Astrocyte (in vitro differentiated cells and primary cell): ENCODE data around the gene PCYT1A. TPM values are rescaled to one million over a fixed set of nuclear protein-coding genes. Genes with fewer than 3 reads are reported as not detected.

Experiments
- DNase-seq: peaks from one replicate; pipeline ENCODE4 v3.0.0-alpha.2; 2010; ENCODE audit warnings: low read depth
- FAIRE-seq: peaks from 2 replicates; lab custom pipeline; 2011; peaks lifted over from hg19 to GRCh38; lab: Jason Lieb, UNC
- H2AFZ ChIP-seq: 2 replicates; pipeline ENCODE4 v1.6.0; 2012; ENCODE audit warnings: low read depth, low read length, inconsistent platforms
- H3K27ac ChIP-seq: 2 replicates; pipeline ENCODE4 v1.5.1; 2011; ENCODE audit warnings: low read depth, low read length, inconsistent platforms
- H3K27me3 ChIP-seq: 2 replicates; pipeline ENCODE4 v1.6.0; 2011; ENCODE audit warnings: low read length, inconsistent platforms; ENCODE audit not compliant: insufficient read depth
- H3K36me3 ChIP-seq: 2 replicates; pipeline ENCODE4 v1.5.1; 2011; ENCODE audit warnings: low read length, inconsistent platforms; ENCODE audit not compliant: insufficient read depth
- H3K4me1 ChIP-seq: 2 replicates; pipeline ENCODE4 v1.5.1; 2011; ENCODE audit warnings: low read length, inconsistent platforms; ENCODE audit not compliant: insufficient read depth
- H3K4me2 ChIP-seq: 2 replicates; pipeline ENCODE4 v1.6.0; 2012; ENCODE audit warnings: low read length, inconsistent platforms
- H3K4me3 ChIP-seq: 2 replicates; pipeline ENCODE4 v1.5.1; 2011; ENCODE audit warnings: low read depth, mild to moderate bottlenecking, low read length, inconsistent platforms; ENCODE audit not compliant: insufficient read depth
- H3K79me2 ChIP-seq: 2 replicates; pipeline ENCODE4 v1.6.0; 2012; ENCODE audit warnings: mild to moderate bottlenecking, low read length, inconsistent platforms; ENCODE audit not compliant: insufficient read depth
- H3K9ac ChIP-seq: 2 replicates; pipeline ENCODE4 v1.6.0; 2012; ENCODE audit warnings: mild to moderate bottlenecking, low read length, inconsistent platforms
- H3K9me3 ChIP-seq: 2 replicates; pipeline ENCODE4 v1.5.1; 2012; ENCODE audit warnings: low read depth, mild to moderate bottlenecking, low read length, inconsistent platforms; ENCODE audit not compliant: insufficient read depth
- H4K20me1 ChIP-seq: 2 replicates; pipeline ENCODE4 v1.6.0; 2012; ENCODE audit warnings: low read length, inconsistent platforms; ENCODE audit not compliant: insufficient read depth
- H3K27ac Mint-ChIP-seq: one replicate; pipeline ENCODE4 v1.8.0; 2021; ENCODE audit warnings: mild to moderate bottlenecking, mixed read lengths; ENCODE audit not compliant: unreplicated experiment
- H3K27me3 Mint-ChIP-seq: one replicate; pipeline ENCODE4 v1.8.0; 2021; ENCODE audit warnings: low read depth, mixed read lengths; ENCODE audit not compliant: unreplicated experiment
- H3K36me3 Mint-ChIP-seq: one replicate; pipeline ENCODE4 v1.8.0; 2021; ENCODE audit warnings: low read depth, mixed read lengths; ENCODE audit not compliant: unreplicated experiment
- H3K4me1 Mint-ChIP-seq: one replicate; pipeline ENCODE4 v1.8.0; 2021; ENCODE audit warnings: low read depth, mixed read lengths; ENCODE audit not compliant: unreplicated experiment
- H3K4me3 Mint-ChIP-seq: one replicate; pipeline ENCODE4 v1.8.0; 2021; ENCODE audit warnings: mild to moderate bottlenecking, moderate library complexity, mixed read lengths; ENCODE audit not compliant: unreplicated experiment
- H3K9me3 Mint-ChIP-seq: one replicate; pipeline ENCODE4 v1.8.0; 2021; ENCODE audit warnings: mild to moderate bottlenecking, mixed read lengths; ENCODE audit not compliant: unreplicated experiment
- CTCF ChIP-seq: IDR thresholded peaks from 2 replicates; pipeline ENCODE4 v1.5.1; 2011; ENCODE audit warnings: low read depth, mild to moderate bottlenecking, inconsistent platforms, low read length, moderate library complexity; ENCODE audit not compliant: insufficient read depth
- EZH2 ChIP-seq: IDR thresholded peaks from 2 replicates; pipeline ENCODE4 v1.6.1; 2012; ENCODE audit warnings: mild to moderate bottlenecking, low read length, inconsistent platforms; ENCODE audit not compliant: insufficient read depth
- total RNA-seq: library from RNA; stranded (reverse); gene quantifications from 2 replicates; pipeline ENCODE4 v1.2.1, GENCODE V29; 2021

Gene PCYT1A
- total RNA-seq, 1 donor from 2014 or later = 92.6 TPM

- FAIRE-seq (no peak), DNase-seq (no peak)
- Histone ChIP-seq H3K4me3 (no peak overlapping the region), H3K4me1 (no peaks in the 10 kb centered on the region), H3K36me3 (no peaks in the 10 kb centered on the region), H3K79me2 (no peaks in the 10 kb centered on the region), H4K20me1 (no peaks in the 10 kb centered on the region), H3K9ac (no peak overlapping the region), H3K4me2 (no peak overlapping the region), H2AFZ (no peak overlapping the region), H3K27ac (no peak overlapping the region), H3K9me3 (no peaks in the 10 kb centered on the region), H3K27me3 (no peaks in the 10 kb centered on the region)
- H3K4me3 Mint-ChIP-seq = no peak overlapping the region
- peaks cover 8% of the 10 kb centered on the region for H3K27me3 Mint-ChIP-seq
- H3K9me3 Mint-ChIP-seq = peaks cover 1% of the 10 kb centered on the region
- TF ChIP-seq EZH2 = no peak
- TF ChIP-seq CTCF = no peak
- peaks cover 2% of the 10 kb centered on the region for H3K4me1 Mint-ChIP-seq
- H3K36me3 Mint-ChIP-seq = peaks cover 2% of the 10 kb centered on the region
- H3K27ac Mint-ChIP-seq = no peak overlapping the region
Observed at GRCh38 chr3:196327405-196327804, 39.9 kb upstream of the PCYT1A start.

GRCh38 chr3:196326936-196327335, 39.4 kb upstream of the PCYT1A start:
- no peaks in the 10 kb centered on the region for H3K36me3 ChIP-seq
- no peaks in the 10 kb centered on the region for H3K4me1 ChIP-seq
- peaks cover 2% of the 10 kb centered on the region for H3K36me3 Mint-ChIP-seq
- no peak overlapping the region for H2AFZ ChIP-seq
- H3K27me3 ChIP-seq = no peaks in the 10 kb centered on the region
- H3K4me3 ChIP-seq = no peak overlapping the region
- H3K4me2 ChIP-seq = no peak overlapping the region
- H3K9ac ChIP-seq = no peak overlapping the region
- H3K4me3 Mint-ChIP-seq = no peak overlapping the region
- no peak for TF ChIP-seq EZH2
- no peak for TF ChIP-seq CTCF
- peaks cover 1% of the 10 kb centered on the region for H3K9me3 Mint-ChIP-seq
- no peak for DNase-seq
- H3K27ac ChIP-seq = no peak overlapping the region
- no peaks in the 10 kb centered on the region for H4K20me1 ChIP-seq
- H3K9me3 ChIP-seq = no peaks in the 10 kb centered on the region
- H3K27ac Mint-ChIP-seq = no peak overlapping the region
- H3K4me1 Mint-ChIP-seq = peaks cover 2% of the 10 kb centered on the region
- no peak for FAIRE-seq
- H3K27me3 Mint-ChIP-seq = peaks cover 8% of the 10 kb centered on the region
- H3K79me2 ChIP-seq = no peaks in the 10 kb centered on the region

GRCh38 chr3:196323691-196324090, 36.2 kb upstream of the PCYT1A start:
- H3K27ac ChIP-seq = no peak overlapping the region
- no peak overlapping the region for H3K4me2 ChIP-seq
- no peaks in the 10 kb centered on the region for H3K4me1 ChIP-seq
- Mint-ChIP-seq H3K9me3 (peaks cover 1% of the 10 kb centered on the region), H3K27ac (no peak overlapping the region), H3K4me3 (no peak overlapping the region), H3K4me1 (peaks cover 2% of the 10 kb centered on the region), H3K36me3 (peaks cover 2% of the 10 kb centered on the region), H3K27me3 (peaks cover 8% of the 10 kb centered on the region)
- H3K79me2 ChIP-seq = no peaks in the 10 kb centered on the region
- H3K27me3 ChIP-seq = no peaks in the 10 kb centered on the region
- TF ChIP-seq EZH2 = no peak
- TF ChIP-seq CTCF = peak; percentile 27
- H3K36me3 ChIP-seq = no peaks in the 10 kb centered on the region
- FAIRE-seq (no peak), DNase-seq (no peak)
- no peaks in the 10 kb centered on the region for H4K20me1 ChIP-seq
- no peak overlapping the region for H3K9ac ChIP-seq
- H3K9me3 ChIP-seq = no peaks in the 10 kb centered on the region
- no peak overlapping the region for H2AFZ ChIP-seq
- H3K4me3 ChIP-seq = no peak overlapping the region
